ENCODE results near the gene ADCY5.

DNA sequence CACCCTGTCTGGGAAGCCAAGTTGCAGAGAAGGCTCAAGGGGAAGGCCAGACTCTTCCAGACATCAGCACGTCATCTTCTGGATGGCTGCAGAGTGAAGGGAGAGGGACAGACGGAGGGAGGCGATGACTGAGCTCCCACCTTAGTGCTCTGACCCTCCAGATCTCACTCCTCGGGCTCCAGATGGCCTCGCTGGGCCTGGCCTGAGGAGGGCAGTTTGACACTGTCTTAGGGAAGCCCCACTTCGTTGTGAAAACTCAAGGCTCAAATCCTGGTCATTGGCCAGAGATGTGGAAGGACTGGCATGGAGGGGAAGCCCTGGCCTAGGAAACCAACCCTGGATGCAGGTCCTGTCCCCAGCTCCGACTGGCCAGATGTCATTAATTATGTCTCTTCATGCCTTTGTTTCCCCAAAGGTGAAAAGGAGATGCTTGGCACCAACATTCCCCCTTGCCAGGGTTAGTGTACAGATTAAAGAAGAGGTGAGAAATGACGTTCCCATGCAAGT, 70.4 kb downstream of the ADCY5 start:
- TF ChIP-seq, protein P1, sequence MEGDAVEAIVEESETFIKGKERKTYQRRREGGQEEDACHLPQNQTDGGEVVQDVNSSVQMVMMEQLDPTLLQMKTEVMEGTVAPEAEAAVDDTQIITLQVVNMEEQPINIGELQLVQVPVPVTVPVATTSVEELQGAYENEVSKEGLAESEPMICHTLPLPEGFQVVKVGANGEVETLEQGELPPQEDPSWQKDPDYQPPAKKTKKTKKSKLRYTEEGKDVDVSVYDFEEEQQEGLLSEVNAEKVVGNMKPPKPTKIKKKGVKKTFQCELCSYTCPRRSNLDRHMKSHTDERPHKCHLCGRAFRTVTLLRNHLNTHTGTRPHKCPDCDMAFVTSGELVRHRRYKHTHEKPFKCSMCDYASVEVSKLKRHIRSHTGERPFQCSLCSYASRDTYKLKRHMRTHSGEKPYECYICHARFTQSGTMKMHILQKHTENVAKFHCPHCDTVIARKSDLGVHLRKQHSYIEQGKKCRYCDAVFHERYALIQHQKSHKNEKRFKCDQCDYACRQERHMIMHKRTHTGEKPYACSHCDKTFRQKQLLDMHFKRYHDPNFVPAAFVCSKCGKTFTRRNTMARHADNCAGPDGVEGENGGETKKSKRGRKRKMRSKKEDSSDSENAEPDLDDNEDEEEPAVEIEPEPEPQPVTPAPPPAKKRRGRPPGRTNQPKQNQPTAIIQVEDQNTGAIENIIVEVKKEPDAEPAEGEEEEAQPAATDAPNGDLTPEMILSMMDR (IDR thresholded peaks at IDR 0.05; ENCODE audit: poor library complexity) = no peak
- TF ChIP-seq EZH2phosphoT487 (IDR thresholded peaks at IDR 0.05; ENCODE audit: low read depth, severe bottlenecking, unreplicated experiment) = no peak
- TF ChIP-seq EZH2 (IDR thresholded peaks at IDR 0.05; ENCODE audit: borderline replicate concordance) = no peak
